ENCODE measurements around the gene RPL29. TPM values are rescaled to one million over a fixed set of nuclear protein-coding genes. Genes with fewer than 3 reads are reported as not detected.
A peak's percentile ranks its signal among the peaks of the same experiment; 100 is the strongest.

RPL29 gene
- total RNA-seq, 4 donors from 2014 or later: 1,723 to 2,189 (median 1,972) TPM

DNA sequence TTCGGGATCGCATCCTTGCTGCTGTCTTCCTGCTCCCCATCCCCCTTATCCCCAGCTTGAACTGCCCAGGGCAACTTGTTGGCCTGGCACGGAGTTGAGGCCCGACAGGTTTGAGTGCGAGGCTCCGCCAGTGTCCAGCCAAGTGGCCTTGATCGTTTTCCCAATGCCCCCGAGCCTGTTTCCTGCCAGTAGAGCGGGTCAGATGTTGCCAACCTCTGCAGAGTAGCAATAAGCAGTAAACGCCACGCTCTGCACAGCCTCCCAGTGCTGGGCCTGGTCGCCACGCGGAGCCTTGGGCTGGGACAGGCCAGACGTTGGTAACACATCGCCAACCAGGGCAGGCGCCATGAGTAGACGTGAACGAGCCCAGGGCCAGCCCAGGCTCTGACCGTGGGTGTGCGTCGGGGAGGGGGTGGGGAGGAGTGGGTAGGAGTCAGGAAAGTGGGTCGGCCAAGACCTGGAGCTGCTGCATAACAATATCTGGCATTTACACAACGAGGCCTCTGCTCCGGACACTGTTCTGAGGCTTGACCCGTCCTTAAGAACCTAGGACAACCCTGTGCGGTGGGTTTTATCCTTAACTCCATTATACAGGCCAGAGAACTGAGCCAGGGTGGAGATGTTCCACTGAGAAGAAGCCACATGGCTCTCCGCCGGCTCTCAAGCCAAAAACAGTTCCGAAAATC, 21.3 kb downstream of the RPL29 start:
- peak; percentile 17 for ATAC-seq (ENCODE audit: low FRiP score)
- DNase-seq (ENCODE audit: low spot score): no peak

GRCh38 chr3:51971350-51971749, 24.3 kb downstream of the RPL29 start:
- TF ChIP-seq, protein P1, sequence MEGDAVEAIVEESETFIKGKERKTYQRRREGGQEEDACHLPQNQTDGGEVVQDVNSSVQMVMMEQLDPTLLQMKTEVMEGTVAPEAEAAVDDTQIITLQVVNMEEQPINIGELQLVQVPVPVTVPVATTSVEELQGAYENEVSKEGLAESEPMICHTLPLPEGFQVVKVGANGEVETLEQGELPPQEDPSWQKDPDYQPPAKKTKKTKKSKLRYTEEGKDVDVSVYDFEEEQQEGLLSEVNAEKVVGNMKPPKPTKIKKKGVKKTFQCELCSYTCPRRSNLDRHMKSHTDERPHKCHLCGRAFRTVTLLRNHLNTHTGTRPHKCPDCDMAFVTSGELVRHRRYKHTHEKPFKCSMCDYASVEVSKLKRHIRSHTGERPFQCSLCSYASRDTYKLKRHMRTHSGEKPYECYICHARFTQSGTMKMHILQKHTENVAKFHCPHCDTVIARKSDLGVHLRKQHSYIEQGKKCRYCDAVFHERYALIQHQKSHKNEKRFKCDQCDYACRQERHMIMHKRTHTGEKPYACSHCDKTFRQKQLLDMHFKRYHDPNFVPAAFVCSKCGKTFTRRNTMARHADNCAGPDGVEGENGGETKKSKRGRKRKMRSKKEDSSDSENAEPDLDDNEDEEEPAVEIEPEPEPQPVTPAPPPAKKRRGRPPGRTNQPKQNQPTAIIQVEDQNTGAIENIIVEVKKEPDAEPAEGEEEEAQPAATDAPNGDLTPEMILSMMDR (IDR thresholded peaks at IDR 0.05): no peak
- no peak for DNase-seq (ENCODE audit: low spot score)
- ATAC-seq (ENCODE audit: low FRiP score): no peak

More for the DNA sequence above, 21.3 kb downstream of the RPL29 start:
- TF ChIP-seq, protein P1 (IDR thresholded peaks at IDR 0.05): no peak

GRCh38 chr3:51970606-51971300, 24.9 kb downstream of the RPL29 start:
- ATAC-seq (ENCODE audit: low FRiP score) (no peak), DNase-seq (ENCODE audit: low spot score) (no peak)
- TF ChIP-seq, protein P1 (IDR thresholded peaks at IDR 0.05): no peak

DNA sequence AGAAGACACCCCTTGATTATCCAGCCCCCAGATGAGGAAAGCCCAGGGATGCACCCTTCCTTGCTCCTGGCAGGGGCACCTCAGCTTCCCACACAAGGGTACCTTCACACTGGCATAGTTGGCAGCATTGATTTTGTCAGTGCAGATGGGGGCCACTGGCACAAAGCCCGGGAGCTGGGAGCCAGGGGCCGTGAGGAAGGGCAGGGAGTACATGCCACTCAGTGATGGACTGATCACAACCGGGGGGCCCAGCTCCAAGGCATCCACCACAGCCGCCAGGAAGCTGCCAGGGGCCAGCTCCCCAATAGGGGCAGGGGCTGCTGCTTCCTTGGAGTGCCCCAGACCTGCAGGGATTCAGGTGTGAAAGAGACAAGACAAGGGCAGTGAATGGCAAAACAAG, 25.9 kb downstream of the RPL29 start:
- DNase-seq (ENCODE audit: low spot score) (no peak), ATAC-seq (ENCODE audit: low FRiP score) (no peak)
- TF ChIP-seq, protein P1 (IDR thresholded peaks at IDR 0.05): no peak

DNA sequence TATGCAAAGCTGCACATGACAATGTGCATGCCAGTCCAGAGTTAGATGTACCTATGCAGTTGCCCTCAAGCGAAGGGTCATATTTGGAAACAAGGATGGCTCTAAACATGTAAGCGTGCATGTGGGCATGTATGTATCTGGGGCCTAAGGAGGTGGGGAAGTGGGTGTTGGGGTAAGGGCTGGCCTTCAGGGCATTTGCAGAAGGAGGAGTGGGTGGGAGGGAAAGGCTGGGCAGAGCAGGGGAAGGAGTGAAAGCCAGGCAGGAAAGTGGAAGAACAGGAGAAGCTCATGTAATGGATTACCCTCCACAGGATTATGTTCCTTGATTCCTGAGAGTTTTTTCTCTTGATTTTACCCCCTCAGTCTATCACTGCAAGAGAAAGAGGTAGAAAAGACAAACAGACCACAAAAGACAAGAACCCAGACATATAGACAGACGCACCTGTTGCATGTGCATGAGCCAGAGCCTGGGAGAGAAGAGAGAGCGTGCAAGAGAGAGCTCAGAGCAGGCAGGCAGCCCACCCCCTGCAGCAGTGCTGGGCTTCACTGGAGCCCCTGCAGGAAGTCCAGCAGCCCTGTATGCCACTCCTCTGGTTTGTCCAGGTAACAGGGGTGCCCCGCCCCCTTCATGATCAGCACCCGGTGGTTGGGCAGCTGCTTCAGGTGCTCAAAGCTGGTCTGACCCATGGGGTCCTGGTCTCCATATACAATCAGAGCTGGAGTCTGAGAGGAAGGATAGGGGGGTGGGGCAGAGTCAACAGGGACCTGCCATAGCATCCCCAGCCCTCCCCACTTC, 26.6 kb downstream of the RPL29 start:
- DNase-seq (ENCODE audit: low spot score): no peak
- TF ChIP-seq, protein P1 (IDR thresholded peaks at IDR 0.05): no peak
- no peak for ATAC-seq (ENCODE audit: low FRiP score)

GRCh38 chr3:51968170-51968775, 27.4 kb downstream of the RPL29 start:
- DNase-seq (ENCODE audit: low spot score) (no peak), ATAC-seq (ENCODE audit: low FRiP score) (no peak)
- TF ChIP-seq, protein P1 (IDR thresholded peaks at IDR 0.05): no peak
